NCI-H187 treated with DMSO at 0.1 percent for 48 hours (cell line): ENCODE data around the gene SUCLG2.
"Not testable (repeated sequence)": the region's sequence is repeated elsewhere in the genome, so short reads cannot be mapped to it uniquely, and the experiment has no call there.

Experiments
- DNase-seq: peaks from one replicate; lab custom pipeline; 2025; lab: John Stamatoyannopoulos, UW

The SUCLG2 gene

DNA sequence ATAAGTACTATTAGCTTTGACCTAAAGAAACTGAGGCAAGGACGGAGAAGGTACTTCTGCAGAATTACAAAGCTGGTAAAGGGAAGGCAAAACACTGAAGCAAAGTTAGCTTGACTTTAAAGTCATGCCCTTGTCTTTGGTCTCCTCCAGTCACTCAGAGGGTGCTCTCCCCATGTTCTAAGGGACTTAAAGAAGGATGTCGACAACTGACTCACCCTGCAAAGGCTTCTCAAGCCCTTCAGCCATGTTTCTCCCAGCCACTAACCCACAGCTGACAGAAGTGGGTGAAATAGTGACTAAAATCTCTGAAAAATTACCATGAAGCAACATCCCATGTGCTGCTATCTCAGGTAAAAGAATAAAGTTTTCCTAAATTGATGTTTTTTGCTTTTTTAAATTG is 46.4 kb downstream of the SUCLG2 start:
- DNase-seq: no peak

DNA sequence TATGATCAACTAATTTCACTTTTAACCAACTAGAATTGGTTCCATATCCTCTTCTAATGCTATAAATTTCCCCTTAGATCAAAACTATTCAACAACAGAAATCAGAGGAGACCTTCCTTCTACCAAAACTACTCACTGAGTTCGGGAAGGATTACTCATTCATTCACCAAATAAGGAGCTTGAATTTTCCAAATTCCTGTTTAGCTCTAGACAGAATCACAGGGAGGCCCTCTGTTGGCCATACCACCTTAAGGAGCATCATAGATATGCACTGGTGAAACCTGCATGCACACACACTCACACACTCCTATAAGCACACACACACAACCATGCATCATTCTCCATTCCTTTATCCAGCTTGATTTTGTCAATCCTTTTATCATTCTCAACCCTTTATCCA is 49.0 kb downstream of the SUCLG2 start:
- DNase-seq: no peak

DNA sequence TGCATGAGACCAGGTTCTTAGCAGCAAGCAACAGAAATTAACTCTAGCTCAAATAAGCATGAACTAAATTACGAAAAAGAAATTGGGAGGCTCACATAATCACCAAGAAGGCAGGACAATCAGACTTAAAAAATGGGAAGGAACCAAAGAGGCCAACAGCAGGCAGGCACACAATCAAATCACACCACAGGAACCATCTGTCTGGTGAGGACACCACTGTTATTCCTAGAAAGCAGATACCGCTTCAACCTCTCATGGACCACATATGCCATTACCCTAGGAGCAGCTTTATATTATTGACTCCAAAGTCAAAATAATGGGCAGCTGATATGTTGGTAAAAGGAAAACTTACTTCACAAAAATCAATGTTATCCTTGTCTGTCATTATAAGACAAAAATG is 51.6 kb downstream of the SUCLG2 start:
- no peak for DNase-seq

DNA sequence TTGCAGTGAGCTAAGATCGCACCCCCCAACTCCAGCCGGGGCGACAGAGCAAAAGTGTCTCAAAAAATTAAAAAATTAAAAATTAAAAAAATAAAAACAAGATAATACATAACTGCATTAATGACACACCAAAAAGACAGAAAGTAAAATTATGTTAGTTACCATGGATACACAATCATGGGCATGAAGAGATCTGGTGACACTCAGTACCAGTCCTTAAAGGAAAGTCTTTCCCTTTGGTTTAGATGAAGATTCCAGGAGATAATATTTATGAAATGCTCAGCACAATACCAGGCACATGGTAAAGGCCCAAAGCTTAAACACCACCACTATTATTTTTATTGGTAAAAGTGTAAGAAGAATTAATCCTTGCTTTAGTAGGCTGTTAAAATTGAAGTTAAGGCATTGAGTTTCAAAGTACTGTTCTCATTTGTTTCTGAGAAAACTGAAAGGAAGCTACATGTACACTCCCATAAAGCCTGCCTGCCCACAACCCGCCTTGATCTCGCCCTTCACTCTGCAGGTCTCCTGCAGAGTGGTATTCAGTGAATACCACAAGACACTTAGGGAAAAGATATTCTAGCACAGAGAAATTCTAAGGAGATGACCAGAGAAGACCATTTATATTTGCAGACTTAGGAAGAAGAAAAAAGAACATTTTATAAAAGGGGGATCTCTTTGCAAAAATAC is 52.3 kb downstream of the SUCLG2 start:
- DNase-seq: no peak

DNA sequence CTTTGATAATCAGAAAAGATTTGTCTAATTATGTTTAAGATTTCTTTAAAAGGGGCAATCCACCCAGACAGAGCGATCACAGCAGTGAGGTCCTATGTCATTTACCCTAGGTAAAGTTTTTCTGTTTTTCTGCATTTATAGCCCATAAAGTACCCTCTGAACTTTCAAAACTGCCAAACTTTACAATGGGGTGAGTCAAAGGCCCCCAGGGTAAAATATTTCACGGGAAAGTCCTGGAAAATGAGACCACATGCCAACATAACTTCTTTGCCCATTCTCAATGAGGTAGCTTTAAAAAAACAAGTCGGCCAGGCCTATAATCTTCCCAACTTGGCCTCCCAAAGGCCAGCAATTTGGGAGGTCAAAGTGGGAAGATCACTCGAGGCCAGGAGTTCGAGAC is 53.0 kb downstream of the SUCLG2 start:
- no peak for DNase-seq

DNA sequence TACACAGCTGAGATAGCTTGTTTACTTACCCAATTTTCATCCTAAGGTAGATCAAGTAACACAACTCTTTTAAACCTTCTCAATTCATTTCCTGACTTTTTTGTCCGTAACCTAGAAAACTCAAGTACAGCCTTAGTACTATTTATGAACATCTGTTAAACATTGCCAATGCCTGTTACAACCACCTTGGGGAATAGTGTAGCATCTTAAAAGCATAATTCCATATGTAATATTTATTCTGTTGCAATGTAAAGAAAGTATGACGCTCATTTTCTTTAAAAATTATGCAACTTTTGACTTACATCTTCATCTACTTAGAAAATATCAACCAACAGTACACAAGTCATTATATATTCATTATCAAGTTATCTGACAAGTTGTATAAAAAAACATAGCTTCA is 54.6 kb downstream of the SUCLG2 start:
- no peak for DNase-seq

DNA sequence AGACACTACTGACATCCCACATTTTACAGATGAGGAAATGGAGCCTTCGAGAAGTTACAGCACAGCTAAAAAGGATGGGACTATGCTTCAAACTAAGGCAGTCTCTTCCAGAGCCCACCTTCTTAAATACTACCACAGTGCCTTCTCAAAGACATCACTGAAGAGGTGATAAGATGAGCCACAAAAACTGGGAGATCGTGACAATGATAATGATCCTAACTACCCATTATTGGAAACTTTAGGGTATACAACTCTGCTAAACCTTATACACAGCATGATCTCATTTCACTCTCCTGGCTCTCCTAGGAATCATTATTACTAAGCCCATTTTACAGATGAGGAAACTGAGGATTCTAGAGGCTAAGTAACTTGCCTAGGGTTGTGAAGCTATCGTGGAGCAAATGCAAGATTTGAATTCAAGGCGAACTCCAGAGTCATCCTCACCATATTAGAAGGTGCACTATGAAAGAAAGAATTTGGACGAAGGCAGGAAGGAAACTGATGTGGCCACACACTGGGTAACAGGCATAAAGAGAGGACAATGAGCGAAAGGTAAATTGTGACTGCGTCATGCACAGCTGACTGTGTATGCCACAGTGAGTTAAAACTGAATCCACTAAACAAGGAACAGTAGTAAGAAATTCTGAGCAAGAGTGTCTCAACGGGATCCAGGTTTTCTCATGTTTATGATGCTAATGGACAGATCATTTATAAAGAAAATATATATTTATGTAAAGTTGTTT is 55.4 kb downstream of the SUCLG2 start:
- DNase-seq: no peak

DNA sequence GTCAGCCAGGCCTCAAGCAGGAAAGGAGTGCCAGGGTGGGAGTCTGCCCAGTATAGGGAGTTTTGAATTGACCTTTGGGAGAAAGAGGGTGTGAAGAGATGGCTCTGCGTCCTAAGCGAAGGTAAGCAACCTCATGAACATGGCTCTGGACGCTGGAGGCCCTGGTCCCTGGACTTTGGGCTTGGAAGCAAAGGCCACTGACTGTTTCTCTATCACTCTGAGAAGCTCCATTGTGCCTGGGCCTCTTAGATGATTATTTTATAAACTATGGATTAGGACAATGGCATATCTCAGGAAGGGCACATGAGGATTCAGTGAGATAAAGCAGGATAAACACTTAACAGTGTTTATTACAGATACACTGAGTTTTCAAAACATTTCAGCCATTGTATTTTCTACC is 59.0 kb downstream of the SUCLG2 start:
- DNase-seq: no peak

DNA sequence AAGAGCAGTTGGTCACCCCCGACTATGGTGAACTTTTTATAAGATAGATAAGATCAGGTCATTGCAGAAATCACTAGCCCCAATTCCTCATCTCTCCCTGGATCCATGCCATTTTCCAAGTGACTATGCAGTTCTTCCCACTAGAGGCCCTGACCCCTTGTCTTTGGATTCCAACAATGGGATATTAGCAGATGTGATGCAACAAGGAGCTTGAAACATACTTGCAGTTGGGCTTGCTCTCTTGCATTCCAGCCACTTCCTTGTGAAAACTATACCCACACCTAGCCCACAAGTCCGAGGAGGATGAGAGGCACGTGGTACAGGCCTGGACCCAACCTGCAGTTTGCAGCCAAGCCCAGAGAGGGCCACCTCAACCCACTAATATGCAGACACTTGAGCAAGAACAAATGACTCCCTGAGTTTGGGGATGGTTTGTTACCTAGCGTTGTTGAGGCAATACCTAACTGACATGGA is 60.6 kb downstream of the SUCLG2 start:
- no peak for DNase-seq

DNA sequence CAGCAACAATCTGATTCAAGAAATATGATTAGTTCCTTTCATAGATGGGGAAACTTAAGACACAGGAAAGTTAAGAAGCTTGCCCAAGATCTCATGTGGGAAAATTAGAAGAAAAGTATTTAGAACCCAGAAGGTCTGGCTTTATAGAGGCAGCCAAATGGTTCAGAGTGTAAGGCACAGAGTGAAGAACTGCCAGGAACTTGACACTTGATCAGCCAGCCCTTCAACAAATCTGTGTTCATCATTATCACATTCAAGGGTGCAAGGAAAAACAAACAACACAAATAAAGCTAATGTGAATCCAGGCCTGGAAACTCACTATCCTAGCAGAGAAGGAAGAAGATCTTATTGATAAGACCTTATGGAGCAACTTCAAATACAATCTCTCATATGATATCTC is 62.4 kb downstream of the SUCLG2 start:
- DNase-seq: no peak

DNA sequence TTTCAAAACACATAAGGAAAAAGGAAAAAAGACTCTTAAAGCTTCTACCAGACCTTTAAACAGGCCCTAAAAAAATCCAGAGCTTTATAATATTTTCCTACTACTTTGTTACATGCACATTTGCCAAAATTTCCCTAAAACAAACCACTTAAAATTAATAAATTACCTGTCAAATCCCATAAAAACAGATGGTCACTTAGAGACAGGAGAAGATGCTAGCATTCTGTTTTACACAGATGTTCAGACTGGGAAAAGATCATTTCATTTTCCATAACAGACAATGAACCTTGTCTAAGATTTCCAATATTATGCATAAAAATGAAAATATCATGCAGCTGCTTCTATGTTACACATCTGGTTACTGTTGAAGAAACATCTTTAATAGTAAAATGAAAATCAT is 66.6 kb downstream of the SUCLG2 start:
- no peak for DNase-seq

DNA sequence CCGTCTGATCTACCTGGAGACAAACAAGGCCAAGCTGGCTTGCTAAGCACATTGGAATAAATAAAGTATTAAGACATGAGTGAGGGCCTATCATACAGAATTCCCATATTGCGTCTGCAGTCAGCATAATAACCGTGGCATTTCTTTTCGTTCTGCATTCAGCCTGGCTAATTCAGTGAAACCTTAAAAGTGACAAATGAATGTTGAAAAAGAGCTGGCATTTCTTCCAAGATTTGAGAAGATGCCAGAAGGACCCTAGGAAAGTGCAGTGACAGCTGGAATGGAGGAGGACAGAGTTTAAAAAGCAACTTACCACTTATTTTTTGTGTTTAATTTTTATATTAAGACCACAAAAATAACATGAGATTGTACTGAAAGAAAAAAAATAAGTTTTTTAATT is 67.1 kb downstream of the SUCLG2 start:
- DNase-seq: no peak

DNA sequence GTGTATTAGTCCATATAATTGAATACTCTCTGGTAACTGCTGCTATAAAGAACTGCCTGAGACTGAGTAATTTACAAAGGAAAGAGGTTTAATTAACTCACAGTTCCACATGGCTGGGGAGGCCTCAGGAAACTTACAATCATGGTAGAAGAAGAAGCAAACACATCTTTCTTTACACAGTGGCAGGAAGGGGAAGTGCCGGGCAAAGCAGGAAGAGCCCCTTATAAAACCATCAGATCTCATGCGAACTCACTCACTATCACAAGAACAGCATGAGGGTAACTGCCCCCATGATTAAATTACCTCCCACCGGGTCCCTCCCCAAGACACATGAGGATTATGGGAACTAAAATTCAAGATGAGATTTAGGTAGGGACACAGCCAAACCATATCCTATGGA is 69.8 kb downstream of the SUCLG2 start:
- DNase-seq: not testable (repeated sequence)

DNA sequence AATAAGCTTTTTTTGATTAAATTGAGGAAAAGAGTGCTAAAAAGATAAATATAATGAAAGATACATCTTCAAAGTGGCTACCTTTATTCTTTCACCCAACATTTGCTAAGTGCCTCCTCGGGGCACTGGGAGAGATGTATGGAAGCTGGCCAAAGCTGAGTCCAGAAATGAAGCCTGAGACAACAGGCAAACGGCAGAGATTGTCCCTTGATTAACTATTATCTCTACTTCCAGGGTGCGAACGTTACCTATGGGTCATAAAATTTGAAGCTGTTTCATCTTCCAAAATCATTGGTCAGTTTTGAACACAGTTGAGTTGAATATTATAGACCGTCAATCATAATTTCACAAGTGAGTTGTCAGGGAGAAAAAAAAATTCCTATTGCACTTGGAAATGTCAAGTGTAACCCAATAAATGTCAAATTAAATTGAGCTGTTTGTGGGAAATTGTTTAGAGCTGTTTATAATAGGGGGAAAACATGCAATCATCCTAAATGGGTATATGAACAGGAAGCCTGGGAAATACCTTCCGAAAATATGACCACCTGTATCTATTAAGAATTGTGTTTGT is 73.9 kb downstream of the SUCLG2 start:
- DNase-seq: no peak

DNA sequence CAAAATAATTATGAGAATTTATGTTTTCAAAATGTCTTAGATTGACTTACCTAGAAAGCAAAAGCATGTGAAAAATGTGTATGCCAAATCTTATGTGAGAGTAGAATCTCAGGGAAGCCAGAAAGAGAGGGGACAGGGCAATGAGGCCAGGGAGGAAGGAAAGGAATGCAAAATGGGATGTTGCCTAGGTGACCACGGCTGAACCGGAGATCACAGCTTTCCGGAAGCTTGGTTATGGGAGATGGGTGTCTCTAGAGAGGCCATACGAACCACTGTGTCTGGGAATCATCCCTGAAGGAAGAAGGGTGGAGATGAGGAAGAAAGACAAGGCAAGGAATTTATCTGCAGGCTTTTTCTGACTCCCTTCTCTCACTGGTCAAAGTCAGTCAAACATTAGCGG is 76.0 kb downstream of the SUCLG2 start:
- DNase-seq: no peak

DNA sequence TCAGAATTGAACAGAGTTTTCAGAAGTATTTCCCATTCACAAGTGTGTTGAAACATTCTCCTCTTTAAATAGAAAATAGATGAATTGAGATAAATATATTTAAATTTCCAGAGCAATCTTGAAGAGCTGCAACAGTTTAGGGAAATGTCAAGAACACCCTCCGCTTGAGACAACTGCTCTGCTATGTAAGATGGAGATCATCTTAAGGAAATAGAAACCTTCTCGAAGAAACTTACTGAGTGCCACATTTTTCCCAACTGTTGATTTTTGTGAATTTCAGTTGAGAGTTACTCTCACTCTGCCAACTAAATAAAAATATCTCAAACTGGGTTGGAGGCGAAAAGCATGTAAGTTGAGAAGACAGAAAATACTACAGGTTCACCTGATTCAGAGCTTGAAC is 78.0 kb downstream of the SUCLG2 start:
- DNase-seq: no peak

DNA sequence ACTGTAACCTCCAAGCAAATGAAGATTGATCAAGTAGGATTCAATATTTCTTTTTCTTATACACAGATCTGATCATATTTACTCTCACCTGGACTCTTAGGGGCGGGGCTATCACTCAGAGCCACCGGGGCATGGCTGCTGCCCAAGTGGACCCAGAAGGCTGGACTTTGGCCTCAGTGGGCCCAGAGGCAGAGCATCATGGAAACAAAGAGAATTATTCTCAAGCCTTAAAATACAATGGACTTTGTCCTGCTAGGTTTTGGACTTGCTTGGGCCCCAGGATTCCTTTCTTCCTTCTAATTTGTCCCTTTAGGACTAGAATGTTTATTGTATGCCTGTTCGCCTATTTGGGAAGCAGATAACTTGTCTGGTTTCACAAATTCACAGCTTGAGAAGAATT is 85.1 kb downstream of the SUCLG2 start:
- no peak for DNase-seq

DNA sequence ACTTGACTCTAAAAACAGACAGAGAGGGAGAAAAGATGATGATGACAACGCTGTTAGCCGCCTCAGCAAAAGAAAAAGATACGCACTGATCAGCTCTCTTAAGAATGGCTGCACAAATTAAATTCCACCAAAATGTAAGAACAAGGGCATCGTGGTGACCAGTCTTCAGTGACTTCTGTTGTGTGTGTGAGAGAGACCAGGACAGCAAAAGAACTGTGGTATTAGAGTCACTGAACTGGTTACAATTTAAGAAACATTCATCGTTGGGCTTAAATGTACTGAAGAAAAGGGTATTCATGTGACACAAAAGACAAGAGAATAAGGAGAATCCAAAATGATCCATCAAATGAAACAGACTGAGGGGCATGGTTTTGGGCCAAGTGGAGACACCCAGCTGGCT is 86.5 kb downstream of the SUCLG2 start:
- no peak for DNase-seq

DNA sequence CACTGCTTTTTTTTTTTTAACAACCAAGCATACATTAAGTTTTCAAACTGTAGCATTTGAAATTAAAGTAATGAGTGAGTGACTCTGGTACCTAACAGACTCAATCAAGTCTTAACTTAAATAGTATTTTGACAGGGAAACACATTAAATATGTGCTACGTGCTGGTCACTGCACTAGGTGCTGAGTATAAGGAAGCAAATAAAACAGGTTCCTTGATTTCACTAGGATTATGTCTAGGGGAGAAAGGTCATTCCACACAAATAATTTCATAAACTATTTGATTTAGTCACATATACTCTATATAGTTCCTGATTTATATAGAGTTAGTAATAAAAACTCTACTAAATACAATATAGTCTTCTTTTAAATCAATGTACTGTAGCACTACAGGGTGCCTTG is 89.4 kb downstream of the SUCLG2 start:
- no peak for DNase-seq

DNA sequence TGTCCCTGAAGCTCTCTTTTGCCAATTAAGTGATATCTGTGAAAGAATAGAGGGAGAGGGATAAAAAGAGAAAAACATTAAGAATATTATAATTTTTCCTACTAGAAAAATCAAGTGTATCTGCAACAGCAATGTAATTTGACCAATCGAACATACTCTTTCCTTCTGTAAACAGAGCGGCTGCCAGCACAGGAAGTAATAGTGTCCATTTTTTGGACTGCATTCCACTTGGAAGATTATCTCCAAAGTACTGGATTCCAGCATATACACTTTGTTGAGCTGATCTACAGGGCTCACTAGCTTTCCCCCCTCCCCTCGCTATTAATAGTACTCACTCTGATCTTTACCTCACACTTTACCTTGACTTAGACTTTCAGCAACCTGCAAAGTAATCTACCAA is 90.4 kb downstream of the SUCLG2 start:
- no peak for DNase-seq

DNA sequence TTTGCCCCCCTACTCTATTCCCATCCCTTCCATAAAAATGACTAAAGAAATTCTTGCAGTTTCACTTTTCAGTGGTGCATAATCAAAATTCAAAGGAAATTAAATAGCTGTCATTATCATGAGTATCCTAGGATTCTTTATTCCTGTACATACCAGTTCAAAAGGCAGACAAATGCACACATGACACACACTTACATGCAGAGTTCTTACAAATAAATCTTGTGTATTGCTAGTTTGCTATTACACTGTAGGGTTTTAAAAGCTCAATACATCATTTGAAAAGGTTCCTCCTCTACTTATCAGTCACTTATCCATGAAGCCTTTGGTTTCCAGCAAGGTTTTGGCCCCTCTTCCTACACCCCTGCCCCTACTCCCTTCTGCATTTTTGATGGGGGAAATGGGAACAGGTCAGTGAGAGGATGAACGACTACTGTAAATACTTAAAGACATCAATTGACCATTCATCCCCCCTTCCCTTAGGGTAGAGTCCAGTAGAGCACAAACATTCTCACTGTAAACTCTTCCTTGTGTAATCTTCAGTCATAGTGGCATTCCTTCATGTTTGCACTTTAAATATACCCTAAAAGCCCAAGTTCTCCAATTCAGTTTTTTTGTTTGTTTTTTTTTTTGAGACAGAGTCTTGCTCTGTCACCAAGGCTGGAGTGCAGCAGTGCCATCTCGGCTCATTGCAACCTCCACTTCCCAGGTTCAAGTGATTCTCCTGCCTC is 92.6 kb downstream of the SUCLG2 start:
- DNase-seq: no peak

DNA sequence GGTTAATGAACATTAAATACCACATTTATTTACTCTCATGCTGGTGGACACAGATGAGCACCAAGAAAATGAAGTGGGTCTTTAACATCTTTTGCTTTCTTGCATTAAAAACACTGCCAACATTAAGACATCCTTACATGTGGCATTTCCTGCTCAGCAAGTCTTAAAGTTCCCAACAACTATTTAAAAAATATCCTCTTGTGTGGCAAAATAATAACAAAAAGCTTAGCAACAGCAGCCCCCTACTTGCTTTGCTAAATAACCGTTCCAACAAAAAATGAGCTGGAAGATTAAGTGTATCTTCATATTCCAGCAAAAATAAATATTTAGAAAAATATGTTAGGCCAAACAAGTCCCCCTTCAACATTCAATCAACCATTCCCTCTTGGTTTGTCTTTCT is 93.1 kb downstream of the SUCLG2 start:
- no peak for DNase-seq
